Suppressor macrophage treated with lipopolysaccharide for 1 hour (primary cell): ENCODE measurements around the gene FFAR1.
A peak's percentile ranks its signal among the peaks of the same experiment; 100 is the strongest.

Source experiments
- DNase-seq, 3 donors: peaks; one replicate each; pipeline ENCODE4 v3.0.0-alpha.2; 2020 to 2022

Gene FFAR1

GRCh38 chr19:35315883-35316282, 31.8 kb upstream of the FFAR1 start:
- no peak for DNase-seq

- no peak for DNase-seq
Observed at GRCh38 chr19:35316560-35316959, 31.1 kb upstream of the FFAR1 start.

- DNase-seq: peak; percentile 52 to 64 (median 59)
Observed at GRCh38 chr19:35317464-35318043, 30.1 kb upstream of the FFAR1 start.

- DNase-seq: peak; percentile 91 to 95 (median 94)
Observed at GRCh38 chr19:35318679-35319448, 28.8 kb upstream of the FFAR1 start.

- peak in 2 of 3 donors; percentile 38 to 50 for DNase-seq
Observed at GRCh38 chr19:35320065-35320713, 27.5 kb upstream of the FFAR1 start.

GRCh38 chr19:35321291-35321690, 26.4 kb upstream of the FFAR1 start:
- DNase-seq: no peak

- DNase-seq: no peak
Observed at GRCh38 chr19:35322014-35322413, 25.7 kb upstream of the FFAR1 start.

GRCh38 chr19:35327642-35328041, 20.1 kb upstream of the FFAR1 start:
- peak in 1 of 3 donors; percentile 28 for DNase-seq

- peak; percentile 37 to 49 (median 42) for DNase-seq
Observed at GRCh38 chr19:35328851-35329285, 18.8 kb upstream of the FFAR1 start, which contains the start of gene CD22. Gene CD22 (plus strand): TSS chr19:35329187. CDS start chr19:35332041, 2,854 bp downstream.

- no peak for DNase-seq
Observed at GRCh38 chr19:35329323-35329722, 18.4 kb upstream of the FFAR1 start.

- DNase-seq: no peak
Observed at GRCh38 chr19:35330475-35330874, 17.2 kb upstream of the FFAR1 start.

GRCh38 chr19:35331551-35332214, 16.0 kb upstream of the FFAR1 start:
- DNase-seq: no peak

GRCh38 chr19:35332817-35333216, 14.9 kb upstream of the FFAR1 start:
- DNase-seq: no peak

- no peak for DNase-seq
Observed at GRCh38 chr19:35334144-35334753, 13.5 kb upstream of the FFAR1 start.

GRCh38 chr19:35336166-35336955, 11.3 kb upstream of the FFAR1 start:
- no peak for DNase-seq

- DNase-seq: no peak
Observed at GRCh38 chr19:35337097-35337983, 10.4 kb upstream of the FFAR1 start.

- no peak for DNase-seq
Observed at GRCh38 chr19:35337984-35338296, 9.8 kb upstream of the FFAR1 start.

- no peak for DNase-seq
Observed at GRCh38 chr19:35340431-35340830, 7.3 kb upstream of the FFAR1 start.

GRCh38 chr19:35341006-35341405, 6.7 kb upstream of the FFAR1 start:
- no peak for DNase-seq

GRCh38 chr19:35341565-35342225, 6.0 kb upstream of the FFAR1 start:
- no peak for DNase-seq

- DNase-seq: no peak
Observed at GRCh38 chr19:35342430-35342829, 5.3 kb upstream of the FFAR1 start.
